Measurements from ENCODE around the gene ARHGEF37.
A peak's percentile ranks its signal among the peaks of the same experiment; 100 is the strongest.
"Not testable (repeated sequence)": the region's sequence is repeated elsewhere in the genome, so short reads cannot be mapped to it uniquely, and the experiment has no call there.

ARHGEF37 gene

GRCh38 chr5:149657324-149657723 lies 76.0 kb downstream of the ARHGEF37 start:
- Mint-ChIP-seq H3K4me3 (no peak overlapping the region), H3K36me3 (ENCODE audit: insufficient read depth) (peaks cover 12% of the 10 kb centered on the region)

GRCh38 chr5:149658299-149658698 lies 77.0 kb downstream of the ARHGEF37 start:
- no peak overlapping the region for H3K27ac Mint-ChIP-seq
- H3K27me3 Mint-ChIP-seq = peaks cover 48 to 50% of the 10 kb centered on the region in 2 donors
- no peak for ATAC-seq (replicated peaks)
- no peak for DNase-seq
- H3K9me3 Mint-ChIP-seq = peaks cover 6 to 14% of the 10 kb centered on the region in 2 donors
- peaks cover 12% of the 10 kb centered on the region for H3K36me3 Mint-ChIP-seq (ENCODE audit: insufficient read depth)
- H3K4me3 Mint-ChIP-seq = no peak overlapping the region
- H3K4me1 Mint-ChIP-seq (ENCODE audit: low read depth in 2 of 2) = no peaks in the 10 kb centered on the region

More at GRCh38 chr5:149657324-149657723, 76.0 kb downstream of the ARHGEF37 start:
- Mint-ChIP-seq H3K27ac (no peak overlapping the region), H3K4me1 (ENCODE audit: low read depth in 2 of 2) (no peaks in the 10 kb centered on the region), H3K27me3 (peaks cover 48 to 50% of the 10 kb centered on the region in 2 donors), H3K9me3 (peaks cover 6 to 14% of the 10 kb centered on the region in 2 donors)
- ATAC-seq (replicated peaks) (no peak), DNase-seq (no peak)

GRCh38 chr5:149664083-149664482 lies 82.8 kb downstream of the ARHGEF37 start:
- H3K36me3 Mint-ChIP-seq (ENCODE audit: insufficient read depth) = no peaks in the 10 kb centered on the region
- H3K27ac Mint-ChIP-seq = no peak overlapping the region
- no peaks in the 10 kb centered on the region for H3K4me1 Mint-ChIP-seq (ENCODE audit: low read depth in 2 of 2)

GRCh38 chr5:149664666-149665415 lies 83.5 kb downstream of the ARHGEF37 start:
- H3K4me3 Mint-ChIP-seq = no peak overlapping the region

More at GRCh38 chr5:149664083-149664482, 82.8 kb downstream of the ARHGEF37 start:
- ATAC-seq (replicated peaks) (no peak), DNase-seq (no peak)
- Mint-ChIP-seq H3K27me3 (peaks cover 37 to 56% of the 10 kb centered on the region in 2 donors), H3K4me3 (no peak overlapping the region), H3K9me3 (peaks cover 4 to 7% of the 10 kb centered on the region in 2 donors)

GRCh38 chr5:149665416-149666175 lies 84.3 kb downstream of the ARHGEF37 start:
- ATAC-seq (replicated peaks) (no peak), DNase-seq (no peak)
- peaks cover 4 to 7% of the 10 kb centered on the region in 2 donors for H3K9me3 Mint-ChIP-seq
- H3K27ac Mint-ChIP-seq = no peak overlapping the region
- H3K27me3 Mint-ChIP-seq = peaks cover 24 to 41% of the 10 kb centered on the region in 2 donors
- no peaks in the 10 kb centered on the region for H3K36me3 Mint-ChIP-seq (ENCODE audit: insufficient read depth)
- H3K4me1 Mint-ChIP-seq (ENCODE audit: low read depth in 2 of 2) = no peaks in the 10 kb centered on the region
- H3K4me3 Mint-ChIP-seq = no peak overlapping the region

More at GRCh38 chr5:149664666-149665415, 83.5 kb downstream of the ARHGEF37 start:
- no peak for ATAC-seq (replicated peaks)
- Mint-ChIP-seq H3K27ac (no peak overlapping the region), H3K4me1 (ENCODE audit: low read depth in 2 of 2) (no peaks in the 10 kb centered on the region), H3K27me3 (peaks cover 32 to 48% of the 10 kb centered on the region in 2 donors), H3K9me3 (peaks cover 4 to 7% of the 10 kb centered on the region in 2 donors), H3K36me3 (ENCODE audit: insufficient read depth) (no peaks in the 10 kb centered on the region)
- DNase-seq = no peak

- no peak for ATAC-seq (replicated peaks)
- Mint-ChIP-seq H3K36me3 (ENCODE audit: insufficient read depth) (no peaks in the 10 kb centered on the region), H3K4me3 (no peak overlapping the region), H3K27ac (no peak overlapping the region), H3K9me3 (peaks cover 4 to 7% of the 10 kb centered on the region in 2 donors), H3K27me3 (peaks cover 19 to 33% of the 10 kb centered on the region in 2 donors), H3K4me1 (ENCODE audit: low read depth in 2 of 2) (no peaks in the 10 kb centered on the region)
- DNase-seq = no peak
These were observed 85.0 kb downstream of the ARHGEF37 start for GRCh38 chr5:149666212-149666852.

- Mint-ChIP-seq H3K9me3 (peaks cover 4 to 7% of the 10 kb centered on the region in 2 donors), H3K4me3 (no peak overlapping the region), H3K36me3 (ENCODE audit: insufficient read depth) (no peaks in the 10 kb centered on the region), H3K27me3 (peaks cover 21 to 39% of the 10 kb centered on the region in 2 donors), H3K4me1 (ENCODE audit: low read depth in 2 of 2) (no peaks in the 10 kb centered on the region), H3K27ac (no peak overlapping the region)
- ATAC-seq (replicated peaks) = peak; percentile 10
- peak; percentile 7 to 16 (median 15) for DNase-seq
These were observed 86.0 kb downstream of the ARHGEF37 start for GRCh38 chr5:149667084-149667828.

- ATAC-seq (replicated peaks) (no peak), DNase-seq (no peak)
- H3K27ac Mint-ChIP-seq = no peak overlapping the region
- H3K27me3 Mint-ChIP-seq = peaks cover 24 to 45% of the 10 kb centered on the region in 2 donors
- H3K36me3 Mint-ChIP-seq (ENCODE audit: insufficient read depth) = no peaks in the 10 kb centered on the region
- peaks cover 4 to 7% of the 10 kb centered on the region in 2 donors for H3K9me3 Mint-ChIP-seq
- H3K4me3 Mint-ChIP-seq = no peak overlapping the region
- no peaks in the 10 kb centered on the region for H3K4me1 Mint-ChIP-seq (ENCODE audit: low read depth in 2 of 2)
These were observed 86.6 kb downstream of the ARHGEF37 start for GRCh38 chr5:149667829-149668330.

GRCh38 chr5:149669273-149669672 lies 88.0 kb downstream of the ARHGEF37 start:
- H3K4me1 Mint-ChIP-seq (ENCODE audit: low read depth in 2 of 2); H3K4me3 Mint-ChIP-seq; H3K9me3 Mint-ChIP-seq; DNase-seq; ATAC-seq (replicated peaks); H3K36me3 Mint-ChIP-seq (ENCODE audit: insufficient read depth); H3K27ac Mint-ChIP-seq: not testable (repeated sequence)
- H3K27me3 Mint-ChIP-seq = peaks cover 32 to 55% of the 10 kb centered on the region in 2 donors

- ATAC-seq (replicated peaks) (no peak), DNase-seq (no peak)
- H3K36me3 Mint-ChIP-seq (ENCODE audit: insufficient read depth) = no peaks in the 10 kb centered on the region
- H3K27me3 Mint-ChIP-seq = peaks cover 41 to 60% of the 10 kb centered on the region in 2 donors
- no peak overlapping the region for H3K4me3 Mint-ChIP-seq
- peaks cover 4 to 7% of the 10 kb centered on the region in 2 donors for H3K9me3 Mint-ChIP-seq
- H3K27ac Mint-ChIP-seq = no peak overlapping the region
- no peaks in the 10 kb centered on the region for H3K4me1 Mint-ChIP-seq (ENCODE audit: low read depth in 2 of 2)
These were observed 90.2 kb downstream of the ARHGEF37 start for GRCh38 chr5:149671544-149671943.

GRCh38 chr5:149672701-149673476 lies 91.6 kb downstream of the ARHGEF37 start:
- H3K9me3 Mint-ChIP-seq = peaks cover 0 to 4% of the 10 kb centered on the region in 2 donors
- peaks cover 41 to 60% of the 10 kb centered on the region in 2 donors for H3K27me3 Mint-ChIP-seq

GRCh38 chr5:149674686-149675085 lies 93.4 kb downstream of the ARHGEF37 start:
- H3K9me3 Mint-ChIP-seq = no peaks in the 10 kb centered on the region
- no peak for ATAC-seq (replicated peaks)
- no peak for DNase-seq
- no peaks in the 10 kb centered on the region for H3K4me1 Mint-ChIP-seq (ENCODE audit: low read depth in 2 of 2)
- H3K27me3 Mint-ChIP-seq = peaks cover 41 to 66% of the 10 kb centered on the region in 2 donors
- H3K36me3 Mint-ChIP-seq (ENCODE audit: insufficient read depth) = no peaks in the 10 kb centered on the region
- H3K4me3 Mint-ChIP-seq = no peak overlapping the region
- H3K27ac Mint-ChIP-seq = no peak overlapping the region

More at GRCh38 chr5:149672701-149673476, 91.6 kb downstream of the ARHGEF37 start:
- DNase-seq = no peak
- H3K36me3 Mint-ChIP-seq (ENCODE audit: insufficient read depth) = no peaks in the 10 kb centered on the region
- no peak overlapping the region for H3K27ac Mint-ChIP-seq
- no peaks in the 10 kb centered on the region for H3K4me1 Mint-ChIP-seq (ENCODE audit: low read depth in 2 of 2)
- H3K4me3 Mint-ChIP-seq = no peak overlapping the region
- no peak for ATAC-seq (replicated peaks)

Measured in effector memory CD8-positive, alpha-beta T cell (primary cell).